HPDE6-E6E7 (cell line): ENCODE measurements around the gene PEX11G.
A peak's percentile ranks its signal among the peaks of the same experiment; 100 is the strongest.

Experiments
- DNase-seq: peaks from one replicate; pipeline ENCODE4 v3.0.0; 2011; ENCODE audit warnings: missing footprints; ENCODE audit errors: extremely low spot score

PEX11G gene

GRCh38 chr19:7494416-7495098 lies 5.7 kb upstream of the PEX11G start:
- DNase-seq, result peak; percentile 65

GRCh38 chr19:7492558-7492957 lies 3.7 kb upstream of the PEX11G start:
- no peak for DNase-seq

DNA sequence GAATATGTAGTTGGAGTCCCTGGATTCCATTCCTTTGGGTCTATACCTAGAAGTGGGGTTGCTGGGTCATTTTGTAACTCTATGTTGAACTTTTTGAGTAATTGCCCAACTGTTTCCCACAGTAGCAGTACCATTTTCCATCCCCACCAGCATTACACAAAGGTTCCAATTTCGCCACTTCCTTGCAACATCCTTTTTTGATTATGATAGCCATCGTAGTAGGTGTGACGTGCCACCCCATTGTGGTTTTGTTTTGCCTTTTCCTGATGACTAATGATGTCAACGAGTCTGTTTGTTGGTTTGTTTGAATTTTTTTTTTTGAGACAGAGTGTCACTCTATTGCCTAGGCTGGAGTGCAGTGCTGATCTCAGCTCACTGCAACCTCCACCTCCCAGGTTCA lies 3.3 kb upstream of the PEX11G start:
- DNase-seq, result no peak

DNA sequence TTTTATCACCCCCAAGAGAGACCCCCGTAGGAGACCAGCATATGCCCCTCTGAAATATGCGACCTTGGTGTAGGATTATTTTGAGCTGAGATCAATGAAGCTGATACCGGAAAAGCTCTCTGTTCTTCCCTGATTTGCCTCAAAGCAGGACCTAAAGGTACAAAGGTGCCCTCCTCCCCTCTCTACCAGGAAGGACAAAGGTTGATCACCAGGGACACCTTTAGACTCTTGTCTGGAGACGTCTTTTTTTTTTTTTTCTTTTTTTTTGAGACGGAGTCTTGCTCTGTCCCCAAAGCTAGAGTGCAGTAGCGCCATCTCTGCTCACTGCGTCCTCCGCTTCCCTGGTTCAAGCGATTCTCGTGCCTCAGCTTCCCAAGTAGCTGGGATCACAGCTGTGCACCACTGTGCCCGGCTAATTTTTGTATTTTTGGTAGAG lies 792 bp upstream of the PEX11G start:
- no peak for DNase-seq

DNA sequence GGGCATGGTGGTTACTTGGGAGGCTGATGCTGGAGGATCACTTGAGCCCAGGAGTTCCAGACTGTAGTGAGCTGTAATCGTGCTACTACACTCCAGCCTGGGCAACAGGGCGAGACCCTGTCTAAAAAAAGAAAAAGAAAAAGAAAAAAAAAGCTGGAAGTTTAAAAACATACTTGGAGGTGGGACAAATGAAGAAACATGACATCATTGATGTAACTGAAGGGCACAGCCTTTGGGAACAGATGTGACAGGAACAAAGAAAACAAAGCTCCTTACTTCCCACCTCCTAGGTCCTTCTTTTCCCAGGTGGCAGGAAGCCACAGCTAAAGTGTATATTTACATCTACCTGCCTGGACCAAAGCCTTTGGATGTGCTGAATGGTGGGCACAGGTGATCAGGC lies 1.9 kb downstream of the PEX11G start:
- DNase-seq, result no peak

DNA sequence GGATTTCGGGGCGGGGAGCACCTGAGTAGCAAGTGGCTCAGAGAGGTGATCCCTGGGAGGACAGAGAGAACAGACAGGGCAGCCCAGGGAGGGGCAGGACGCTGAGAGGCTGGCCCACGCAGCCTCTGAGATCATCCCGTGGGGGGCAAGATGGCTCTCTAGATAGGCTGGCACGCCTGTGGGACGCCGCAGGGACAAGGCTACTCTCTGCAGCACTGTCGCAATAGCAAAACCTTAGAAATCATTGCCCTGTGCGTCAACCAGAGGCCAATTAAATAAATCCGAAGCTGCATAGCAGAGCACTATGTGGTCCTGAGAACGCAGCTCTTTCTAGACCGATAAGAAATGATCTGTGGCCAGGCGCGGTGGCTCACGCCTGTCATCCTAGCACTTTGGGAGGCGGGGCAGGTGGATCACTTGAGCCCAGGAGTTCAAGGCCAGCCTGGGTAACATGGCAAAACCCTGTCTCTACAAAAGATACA lies 5.1 kb downstream of the PEX11G start:
- no peak for DNase-seq

GRCh38 chr19:7482584-7483439 lies 6.0 kb downstream of the PEX11G start:
- DNase-seq, result no peak

DNA sequence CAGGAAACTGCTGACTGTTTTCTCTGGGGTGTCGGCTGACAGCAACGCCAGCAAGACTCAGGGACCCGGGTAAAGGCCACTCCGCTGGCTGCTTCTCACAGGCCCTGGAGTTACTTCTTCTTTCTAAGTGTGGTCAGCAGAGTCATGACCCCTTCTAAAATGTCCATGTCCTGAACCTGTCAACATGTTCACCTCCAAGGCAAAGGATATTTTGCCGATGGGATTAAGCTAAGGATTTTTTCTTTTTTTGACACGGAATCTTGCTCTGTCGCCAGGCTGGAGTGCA lies 7.9 kb downstream of the PEX11G start:
- DNase-seq, result no peak

- no peak for DNase-seq
These were observed 8.4 kb downstream of the PEX11G start for GRCh38 chr19:7480222-7480969.

DNA sequence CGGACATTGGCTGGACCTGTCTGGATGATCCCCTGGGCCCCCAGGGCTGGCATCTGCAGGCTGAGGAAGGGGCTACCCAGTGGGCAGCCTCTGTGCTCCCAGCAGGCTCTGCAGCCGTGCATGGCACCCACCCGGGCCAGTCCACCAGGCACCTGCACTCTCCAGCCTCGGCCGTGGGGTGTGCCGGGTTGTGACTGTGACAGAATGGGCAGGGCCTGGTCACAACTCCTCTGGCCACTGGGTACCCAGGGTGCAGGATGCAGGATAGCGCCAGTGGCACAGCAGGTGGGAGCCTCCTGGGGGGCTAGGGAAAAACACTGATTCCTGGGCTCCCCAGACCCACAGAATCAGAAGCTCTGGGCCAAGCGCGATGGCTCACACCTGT lies 10.0 kb downstream of the PEX11G start:
- no peak for DNase-seq

DNA sequence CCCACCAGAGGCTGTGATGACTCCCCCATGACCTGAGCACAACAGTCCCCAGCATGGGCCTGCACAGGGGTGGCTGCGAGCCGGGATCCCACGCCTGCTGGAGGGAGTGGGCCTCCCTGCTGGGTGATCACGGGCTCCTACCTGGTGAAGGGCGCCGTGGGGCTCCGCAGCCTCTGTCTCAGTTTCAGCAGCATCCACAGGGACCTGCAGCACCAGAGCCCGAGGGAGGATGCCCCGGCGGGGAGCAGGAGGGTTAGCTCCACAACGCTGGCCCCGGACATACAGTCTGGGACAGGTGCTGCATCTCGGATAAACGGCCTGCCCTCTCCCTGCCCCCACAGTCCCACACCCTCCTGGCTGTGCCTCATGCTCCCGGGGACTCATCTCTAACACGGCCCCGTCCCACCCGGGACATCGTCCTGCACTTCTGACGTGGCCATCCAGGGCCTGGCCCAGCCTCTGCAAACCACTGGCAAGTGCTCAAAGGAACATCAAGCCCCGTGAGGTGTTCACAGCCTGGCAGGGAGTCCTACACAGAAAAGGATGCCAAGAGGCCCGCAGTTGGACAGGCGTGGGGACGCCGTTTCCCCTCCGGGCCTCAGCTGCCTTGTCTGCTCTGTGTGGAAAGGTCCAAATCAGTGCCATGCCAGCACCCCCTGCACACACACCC lies 10.5 kb downstream of the PEX11G start:
- DNase-seq, result no peak

GRCh38 chr19:7477758-7478157 lies 11.1 kb downstream of the PEX11G start:
- no peak for DNase-seq

DNA sequence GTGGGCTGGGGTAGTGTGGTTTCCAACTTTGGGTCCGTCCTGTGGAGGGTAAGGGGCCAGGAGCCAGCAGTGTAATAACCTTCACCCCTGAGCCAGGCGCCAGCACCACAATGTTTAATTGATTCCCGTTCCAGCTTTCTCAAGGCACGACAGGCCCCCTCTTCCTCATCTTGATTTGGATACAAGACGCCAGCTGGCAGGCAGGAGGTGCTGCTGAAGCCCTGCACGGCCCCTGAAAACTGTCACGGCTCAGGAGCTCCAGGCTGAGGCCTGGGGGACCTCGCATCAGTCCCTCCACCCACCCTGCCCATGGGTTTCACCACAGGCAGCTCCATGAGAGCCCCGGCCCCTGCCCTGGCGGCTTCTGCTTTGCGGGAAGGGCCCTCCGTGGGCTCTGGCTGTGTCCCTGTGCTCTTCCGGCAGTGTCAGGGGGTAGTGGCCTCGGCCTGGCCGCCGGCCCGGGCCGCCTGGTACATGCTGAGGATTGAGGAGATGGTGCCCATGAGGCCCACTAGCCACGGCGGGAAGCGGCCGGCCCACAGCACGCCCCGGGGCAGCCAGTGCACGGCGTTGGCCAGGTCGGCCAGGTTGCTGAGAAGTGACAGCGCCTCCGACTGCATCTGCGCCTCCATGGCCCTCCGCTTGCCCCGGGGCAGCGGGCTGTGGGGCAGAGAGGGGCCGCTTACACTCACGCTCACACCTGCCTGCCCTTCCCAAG lies 11.9 kb downstream of the PEX11G start:
- no peak for DNase-seq

GRCh38 chr19:7476241-7476640 lies 12.6 kb downstream of the PEX11G start:
- no peak for DNase-seq

GRCh38 chr19:7475665-7476064 lies 13.2 kb downstream of the PEX11G start:
- DNase-seq, result no peak

GRCh38 chr19:7471696-7472615 lies 16.9 kb downstream of the PEX11G start:
- no peak for DNase-seq

- no peak for DNase-seq
These were observed 18.1 kb downstream of the PEX11G start for GRCh38 chr19:7470540-7471305.

- DNase-seq, result no peak
These were observed 19.1 kb downstream of the PEX11G start for GRCh38 chr19:7469669-7470285.

DNA sequence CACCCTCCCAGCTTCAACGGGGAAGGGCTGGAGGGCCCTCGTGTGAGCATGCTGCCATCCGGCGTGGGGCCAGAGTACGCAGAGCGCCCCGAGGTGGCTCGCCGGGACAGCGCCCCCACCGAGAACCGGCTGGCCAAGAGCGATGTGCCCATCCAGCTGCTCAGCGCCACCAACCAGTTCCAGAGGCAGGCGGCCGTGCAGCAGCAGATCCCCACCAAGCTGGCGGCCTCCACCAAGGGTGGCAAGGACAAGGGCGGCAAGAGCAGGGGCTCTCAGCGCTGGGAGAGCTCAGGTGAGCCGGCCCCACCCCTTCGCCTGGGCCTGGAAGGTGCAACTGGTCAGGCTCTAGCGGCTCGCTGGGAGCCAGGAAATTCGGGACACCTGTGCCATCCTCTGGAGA lies 20.0 kb downstream of the PEX11G start:
- no peak for DNase-seq
